Measurements from ENCODE around the gene DSTN. TPM values are rescaled to one million over a fixed set of nuclear protein-coding genes. Genes with fewer than 3 reads are reported as not detected.

Gene DSTN
- total RNA-seq, 1 donor from 2014 or later = 20.1 TPM

DNA sequence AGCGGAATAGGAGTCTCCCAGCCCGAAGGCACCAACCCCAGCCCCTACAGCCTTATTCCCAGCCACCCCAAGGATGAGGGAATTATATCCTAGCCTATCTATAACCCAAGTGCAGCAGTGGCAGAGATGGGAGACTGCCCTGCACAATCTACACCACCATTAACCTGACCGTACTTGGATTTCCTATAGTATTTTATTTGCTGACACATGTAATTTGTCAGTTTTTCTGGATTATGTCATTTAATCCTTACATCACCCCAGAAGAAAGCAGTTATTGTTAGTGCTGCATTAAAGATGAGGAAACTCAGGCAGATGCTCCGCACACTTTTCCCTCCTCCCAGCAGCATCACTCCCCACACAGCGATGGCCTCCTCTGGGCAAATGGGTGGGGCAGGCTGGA, 44.7 kb upstream of the DSTN start:
- DNase-seq (no peak), ATAC-seq (ENCODE audit: low read depth) (no peak)
- H3K27me3 Mint-ChIP-seq = peaks cover 22% of the 10 kb centered on the region
- intact Hi-C loops (cut with micrococcal nuclease) = no loop called here
- ChIA-PET CTCF (no interaction called here), POLR2A (interaction anchor here (0.6 kb wide), 1 partner anchor 354 kb away, joined by 6 read pairs; no protein-coding TSS in a partner anchor)
- no peaks in the 10 kb centered on the region for H3K9me3 Mint-ChIP-seq
- no peaks in the 10 kb centered on the region for H3K4me1 Mint-ChIP-seq
- no peaks in the 10 kb centered on the region for H3K36me3 Mint-ChIP-seq (ENCODE audit: low read depth)
- H3K4me3 Mint-ChIP-seq = no peak overlapping the region
- TF ChIP-seq, protein P1, sequence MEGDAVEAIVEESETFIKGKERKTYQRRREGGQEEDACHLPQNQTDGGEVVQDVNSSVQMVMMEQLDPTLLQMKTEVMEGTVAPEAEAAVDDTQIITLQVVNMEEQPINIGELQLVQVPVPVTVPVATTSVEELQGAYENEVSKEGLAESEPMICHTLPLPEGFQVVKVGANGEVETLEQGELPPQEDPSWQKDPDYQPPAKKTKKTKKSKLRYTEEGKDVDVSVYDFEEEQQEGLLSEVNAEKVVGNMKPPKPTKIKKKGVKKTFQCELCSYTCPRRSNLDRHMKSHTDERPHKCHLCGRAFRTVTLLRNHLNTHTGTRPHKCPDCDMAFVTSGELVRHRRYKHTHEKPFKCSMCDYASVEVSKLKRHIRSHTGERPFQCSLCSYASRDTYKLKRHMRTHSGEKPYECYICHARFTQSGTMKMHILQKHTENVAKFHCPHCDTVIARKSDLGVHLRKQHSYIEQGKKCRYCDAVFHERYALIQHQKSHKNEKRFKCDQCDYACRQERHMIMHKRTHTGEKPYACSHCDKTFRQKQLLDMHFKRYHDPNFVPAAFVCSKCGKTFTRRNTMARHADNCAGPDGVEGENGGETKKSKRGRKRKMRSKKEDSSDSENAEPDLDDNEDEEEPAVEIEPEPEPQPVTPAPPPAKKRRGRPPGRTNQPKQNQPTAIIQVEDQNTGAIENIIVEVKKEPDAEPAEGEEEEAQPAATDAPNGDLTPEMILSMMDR (IDR thresholded peaks at IDR 0.05) = no peak
- H3K27ac Mint-ChIP-seq = no peak overlapping the region

DNA sequence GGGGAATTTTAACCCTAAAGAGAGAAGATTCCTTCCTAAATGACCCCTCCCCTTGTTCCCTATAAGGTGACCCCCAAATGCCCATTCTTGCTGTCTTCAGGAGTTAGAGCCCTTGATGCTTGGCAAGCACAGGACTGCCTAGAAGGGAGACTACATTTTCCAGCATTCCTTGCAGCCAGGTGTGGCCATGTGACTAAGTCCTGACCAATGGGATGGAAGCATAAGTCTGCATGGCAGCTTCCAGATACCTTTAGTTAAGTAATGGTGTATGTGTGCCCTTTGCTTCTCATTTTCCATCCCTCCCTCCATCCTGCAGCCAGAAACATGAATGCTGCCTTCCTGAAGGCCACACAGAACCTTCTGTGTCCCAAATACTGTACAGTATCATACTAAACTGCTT, 44.2 kb upstream of the DSTN start:
- Mint-ChIP-seq H3K9me3 (no peaks in the 10 kb centered on the region), H3K27ac (no peak overlapping the region), H3K4me3 (no peak overlapping the region), H3K4me1 (peaks cover 4% of the 10 kb centered on the region), H3K36me3 (ENCODE audit: low read depth) (no peaks in the 10 kb centered on the region), H3K27me3 (peaks cover 27% of the 10 kb centered on the region)
- ChIA-PET CTCF (no interaction called here), POLR2A (interaction anchor here (0.6 kb wide), 1 partner anchor 354 kb away, joined by 6 read pairs; no protein-coding TSS in a partner anchor)
- TF ChIP-seq, protein P1 (IDR thresholded peaks at IDR 0.05) = no peak
- ATAC-seq (ENCODE audit: low read depth) (peak; percentile 54), DNase-seq (no peak)
- intact Hi-C loops (cut with micrococcal nuclease) = no loop called here

DNA sequence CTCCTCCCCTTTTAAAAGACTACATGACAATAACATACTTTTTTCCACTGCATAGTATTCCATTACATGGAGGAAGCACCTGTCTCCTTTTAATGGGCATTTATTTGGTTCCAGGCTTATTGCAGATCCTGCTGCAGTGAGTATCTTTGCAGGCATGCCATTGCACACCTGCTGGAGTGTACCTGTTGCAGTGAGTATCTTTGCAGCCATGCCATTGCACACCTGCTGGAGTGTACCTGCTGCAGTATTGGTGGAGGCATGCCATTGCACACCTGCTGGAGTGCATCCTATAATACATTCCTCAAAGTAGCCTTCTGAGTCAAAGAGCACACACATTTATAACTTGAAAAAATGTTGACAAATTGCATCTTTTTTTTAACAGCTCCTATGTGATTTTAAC, 40.3 kb upstream of the DSTN start:
- DNase-seq (no peak), ATAC-seq (ENCODE audit: low read depth) (no peak)
- intact Hi-C loops (cut with micrococcal nuclease) = no loop called here
- POLR2A ChIA-PET = no interaction called here
- peaks cover 33% of the 10 kb centered on the region for H3K27me3 Mint-ChIP-seq
- TF ChIP-seq, protein P1 (IDR thresholded peaks at IDR 0.05) = no peak
- H3K9me3 Mint-ChIP-seq = no peaks in the 10 kb centered on the region
- no peak overlapping the region for H3K4me3 Mint-ChIP-seq
- CTCF ChIA-PET = interaction anchor here (1.0 to 1.1 kb wide), 2 partner anchors 89 to 120 kb away, joined by 3 read pairs; no protein-coding TSS in a partner anchor
- no peaks in the 10 kb centered on the region for H3K36me3 Mint-ChIP-seq (ENCODE audit: low read depth)
- H3K4me1 Mint-ChIP-seq = peaks cover 9% of the 10 kb centered on the region
- no peak overlapping the region for H3K27ac Mint-ChIP-seq

DNA sequence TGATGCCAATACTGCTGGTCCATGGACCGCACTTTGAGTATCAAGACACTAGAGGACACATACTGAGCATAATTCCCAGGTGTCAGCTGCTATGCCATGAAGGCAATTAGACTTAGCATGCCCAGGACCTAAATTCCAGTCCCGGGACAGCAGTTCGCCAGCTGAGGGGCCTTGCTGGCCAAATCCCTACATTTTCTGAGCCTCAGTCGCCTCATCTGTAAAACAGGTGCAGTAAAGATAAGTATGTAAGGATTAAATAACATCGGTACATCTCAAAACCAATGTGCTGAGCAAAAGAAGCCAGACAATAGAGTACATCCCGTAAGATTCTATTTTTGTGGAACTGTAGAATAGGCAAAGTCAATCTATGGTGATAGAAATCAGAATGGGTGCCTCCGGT, 39.7 kb upstream of the DSTN start:
- Mint-ChIP-seq H3K27me3 (peaks cover 33% of the 10 kb centered on the region), H3K4me3 (peak overlapping the region; percentile 54), H3K27ac (no peak overlapping the region), H3K4me1 (peaks cover 9% of the 10 kb centered on the region), H3K36me3 (ENCODE audit: low read depth) (no peaks in the 10 kb centered on the region), H3K9me3 (no peaks in the 10 kb centered on the region)
- ATAC-seq (ENCODE audit: low read depth) (no peak), DNase-seq (no peak)
- CTCF ChIA-PET = interaction anchor here (1.0 to 1.1 kb wide), 2 partner anchors 88 to 119 kb away, joined by 3 read pairs; no protein-coding TSS in a partner anchor
- POLR2A ChIA-PET = no interaction called here
- intact Hi-C loops (cut with micrococcal nuclease) = no loop called here
- TF ChIP-seq, protein P1 (IDR thresholded peaks at IDR 0.05) = no peak

DNA sequence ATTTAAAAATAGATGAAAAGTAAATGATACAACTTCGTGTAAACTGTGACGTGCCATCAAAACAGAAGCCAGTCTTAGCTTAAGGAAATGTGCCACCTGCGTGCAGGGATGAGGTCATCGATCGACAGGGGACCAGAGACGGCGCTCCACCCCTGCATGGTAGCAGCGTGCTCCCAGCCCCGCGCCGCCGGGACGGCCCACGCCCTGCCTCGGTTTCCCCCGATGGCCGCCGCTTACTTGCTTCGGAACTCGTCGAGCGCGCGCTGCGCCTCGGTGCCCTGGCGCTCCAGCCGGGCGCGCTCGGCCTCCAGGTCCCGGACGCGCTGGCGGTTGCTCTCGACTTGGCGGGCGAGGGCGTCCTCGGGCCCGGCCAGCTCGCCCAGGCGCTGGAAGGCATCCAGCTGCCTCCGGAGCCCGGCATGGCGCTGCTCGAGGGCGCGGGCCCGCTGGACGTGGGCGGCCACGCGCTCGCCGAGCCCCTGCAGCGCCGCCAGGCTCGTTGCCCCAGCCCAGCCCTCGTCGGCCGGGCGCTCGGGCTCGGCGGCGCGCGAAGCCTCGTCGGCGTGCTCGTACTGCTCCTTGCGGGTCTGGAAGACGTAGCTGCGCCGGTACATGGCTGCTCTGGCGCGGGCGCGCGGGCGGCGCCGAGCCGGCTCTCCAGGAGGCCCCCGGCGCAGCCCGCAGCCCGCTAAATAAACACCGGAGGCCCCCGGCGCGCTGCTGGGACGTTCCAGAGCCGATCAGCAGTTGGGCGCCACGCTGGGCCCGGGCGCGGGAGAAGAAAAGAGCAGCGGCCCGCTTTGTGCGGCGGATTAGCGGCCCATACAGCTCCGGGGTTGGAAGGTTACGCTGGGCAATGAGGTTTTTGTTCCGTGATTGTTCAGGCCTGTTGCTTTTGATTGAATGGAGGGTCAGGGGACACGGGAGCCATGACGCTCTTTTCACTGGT, 38.9 kb upstream of the DSTN start, which contains the start of gene BFSP1:
Gene BFSP1, minus strand, starts transcription at position 664 of the 949 bp plus-strand sequence. Its CDS starts 50 bp downstream, at position 614.
- ChIA-PET POLR2A (interaction anchor here (0.8 to 0.9 kb wide), 2 partner anchors 39 to 40 kb away, joined by 3 to 5 read pairs; partner anchors contain the start of gene DSTN), CTCF (interaction anchor here (1.0 kb wide), 1 partner anchor 87 kb away, joined by 3 read pairs; no protein-coding TSS in a partner anchor)
- H3K9me3 Mint-ChIP-seq = no peaks in the 10 kb centered on the region
- TF ChIP-seq, protein P1 (IDR thresholded peaks at IDR 0.05) = no peak
- H3K4me3 Mint-ChIP-seq = peak within 1 kb of the TSS; percentile 81
- no peaks in the 10 kb centered on the region for H3K36me3 Mint-ChIP-seq (ENCODE audit: low read depth)
- peaks cover 9% of the 10 kb centered on the region for H3K4me1 Mint-ChIP-seq
- H3K27me3 Mint-ChIP-seq = peaks cover 29% of the 10 kb centered on the region
- DNase-seq (peak; percentile 19), ATAC-seq (ENCODE audit: low read depth) (peak; percentile 45)
- H3K27ac Mint-ChIP-seq = no peak within 1 kb of the TSS
- intact Hi-C loops (cut with micrococcal nuclease) = no loop called here
